Measurements from ENCODE around the gene TRIM63.

TRIM63 gene

GRCh38 chr1:26078286-26079177, 11.1 kb upstream of the TRIM63 start:
- Mint-ChIP-seq H3K9me3 (no peaks in the 10 kb centered on the region), H3K4me3 (no peak overlapping the region), H3K36me3 (no peaks in the 10 kb centered on the region), H3K4me1 (no peaks in the 10 kb centered on the region), H3K27ac (no peak overlapping the region), H3K27me3 (peaks cover 26 to 28% of the 10 kb centered on the region in 2 donors)
- ATAC-seq (replicated peaks) (no peak), DNase-seq (no peak)

- H3K4me3 Mint-ChIP-seq: no peak overlapping the region
- no peaks in the 10 kb centered on the region for H3K36me3 Mint-ChIP-seq
- H3K4me1 Mint-ChIP-seq: no peaks in the 10 kb centered on the region
- no peak overlapping the region for H3K27ac Mint-ChIP-seq
- DNase-seq (no peak), ATAC-seq (replicated peaks) (no peak)
- no peaks in the 10 kb centered on the region for H3K9me3 Mint-ChIP-seq
- H3K27me3 Mint-ChIP-seq: peaks cover 36 to 38% of the 10 kb centered on the region in 2 donors
Measured at GRCh38 chr1:26077524-26077923, 10.1 kb upstream of the TRIM63 start.

- no peak overlapping the region for H3K4me3 Mint-ChIP-seq
- peaks cover 43 to 46% of the 10 kb centered on the region in 2 donors for H3K27me3 Mint-ChIP-seq
- no peak for DNase-seq
- no peak for ATAC-seq (replicated peaks)
- H3K27ac Mint-ChIP-seq: no peak overlapping the region
- no peaks in the 10 kb centered on the region for H3K36me3 Mint-ChIP-seq
- H3K4me1 Mint-ChIP-seq: no peaks in the 10 kb centered on the region
- H3K9me3 Mint-ChIP-seq: no peaks in the 10 kb centered on the region
Measured at GRCh38 chr1:26075421-26076144, 8.2 kb upstream of the TRIM63 start.

- no peak overlapping the region for H3K27ac Mint-ChIP-seq
- H3K4me3 Mint-ChIP-seq: no peak overlapping the region
- ATAC-seq (replicated peaks): no peak
- DNase-seq: no peak
- H3K9me3 Mint-ChIP-seq: no peaks in the 10 kb centered on the region
- peaks cover 49 to 64% of the 10 kb centered on the region in 2 donors for H3K27me3 Mint-ChIP-seq
- H3K36me3 Mint-ChIP-seq: no peaks in the 10 kb centered on the region
- H3K4me1 Mint-ChIP-seq: no peaks in the 10 kb centered on the region
Measured at GRCh38 chr1:26072305-26072704, 4.9 kb upstream of the TRIM63 start.

- Mint-ChIP-seq H3K27me3 (peaks cover 42 to 65% of the 10 kb centered on the region in 2 donors), H3K4me3 (no peak overlapping the region), H3K27ac (no peak overlapping the region), H3K4me1 (no peaks in the 10 kb centered on the region), H3K9me3 (no peaks in the 10 kb centered on the region), H3K36me3 (no peaks in the 10 kb centered on the region)
- no peak for DNase-seq
- ATAC-seq (replicated peaks): no peak
Measured at GRCh38 chr1:26070963-26071342, 3.5 kb upstream of the TRIM63 start.

- peaks cover 36 to 65% of the 10 kb centered on the region in 2 donors for H3K27me3 Mint-ChIP-seq
- H3K4me1 Mint-ChIP-seq: no peaks in the 10 kb centered on the region
- H3K27ac Mint-ChIP-seq: no peak overlapping the region
- ATAC-seq (replicated peaks) (no peak), DNase-seq (no peak)
- no peak overlapping the region for H3K4me3 Mint-ChIP-seq
- no peaks in the 10 kb centered on the region for H3K9me3 Mint-ChIP-seq
- H3K36me3 Mint-ChIP-seq: no peaks in the 10 kb centered on the region
Measured at GRCh38 chr1:26070296-26070962, 3.0 kb upstream of the TRIM63 start.

GRCh38 chr1:26069941-26070295, 2.5 kb upstream of the TRIM63 start:
- no peaks in the 10 kb centered on the region for H3K36me3 Mint-ChIP-seq
- no peak for DNase-seq
- H3K4me1 Mint-ChIP-seq: no peaks in the 10 kb centered on the region
- no peak for ATAC-seq (replicated peaks)
- H3K27me3 Mint-ChIP-seq: peaks cover 35 to 64% of the 10 kb centered on the region in 2 donors
- no peak overlapping the region for H3K4me3 Mint-ChIP-seq
- H3K9me3 Mint-ChIP-seq: no peaks in the 10 kb centered on the region
- H3K27ac Mint-ChIP-seq: no peak overlapping the region

GRCh38 chr1:26066857-26067256, 573 bp downstream of the TRIM63 start:
- Mint-ChIP-seq H3K9me3 (no peaks in the 10 kb centered on the region), H3K27ac (no peak overlapping the region), H3K4me3 (no peak overlapping the region), H3K27me3 (peaks cover 11 to 45% of the 10 kb centered on the region in 2 donors), H3K36me3 (no peaks in the 10 kb centered on the region), H3K4me1 (peaks cover 0 to 2% of the 10 kb centered on the region in 2 donors)
- no peak for ATAC-seq (replicated peaks)
- DNase-seq: no peak

- DNase-seq (no peak), ATAC-seq (replicated peaks) (no peak)
- no peaks in the 10 kb centered on the region for H3K9me3 Mint-ChIP-seq
- H3K27ac Mint-ChIP-seq: no peak overlapping the region
- no peaks in the 10 kb centered on the region for H3K36me3 Mint-ChIP-seq
- H3K4me3 Mint-ChIP-seq: no peak overlapping the region
- H3K27me3 Mint-ChIP-seq: peaks cover 11 to 43% of the 10 kb centered on the region in 2 donors
- peaks cover 0 to 2% of the 10 kb centered on the region in 2 donors for H3K4me1 Mint-ChIP-seq
Measured at GRCh38 chr1:26066160-26066559, 1.3 kb downstream of the TRIM63 start.

- DNase-seq: no peak
- no peaks in the 10 kb centered on the region for H3K36me3 Mint-ChIP-seq
- H3K27me3 Mint-ChIP-seq: peaks cover 19 to 53% of the 10 kb centered on the region in 2 donors
- H3K4me3 Mint-ChIP-seq: no peak overlapping the region
- no peaks in the 10 kb centered on the region for H3K9me3 Mint-ChIP-seq
- H3K27ac Mint-ChIP-seq: no peak overlapping the region
- ATAC-seq (replicated peaks): no peak
- peaks cover 0 to 2% of the 10 kb centered on the region in 2 donors for H3K4me1 Mint-ChIP-seq
Measured at GRCh38 chr1:26064553-26064952, 2.9 kb downstream of the TRIM63 start.

- DNase-seq: no peak
- Mint-ChIP-seq H3K36me3 (no peaks in the 10 kb centered on the region), H3K4me3 (no peak overlapping the region), H3K27ac (no peak overlapping the region), H3K9me3 (no peaks in the 10 kb centered on the region), H3K27me3 (peaks cover 21 to 37% of the 10 kb centered on the region in 2 donors), H3K4me1 (peaks cover 3% of the 10 kb centered on the region in 2 donors)
- ATAC-seq (replicated peaks): no peak
Measured at GRCh38 chr1:26060832-26061574, 6.4 kb downstream of the TRIM63 start.

- Mint-ChIP-seq H3K4me3 (no peak overlapping the region), H3K27ac (no peak overlapping the region), H3K9me3 (no peaks in the 10 kb centered on the region), H3K4me1 (peaks cover 5 to 7% of the 10 kb centered on the region in 2 donors), H3K27me3 (peaks cover 23 to 38% of the 10 kb centered on the region in 2 donors), H3K36me3 (no peaks in the 10 kb centered on the region)
- no peak for DNase-seq
- ATAC-seq (replicated peaks): no peak
Measured at GRCh38 chr1:26059906-26060305, 7.5 kb downstream of the TRIM63 start.

GRCh38 chr1:26058052-26058595, 9.3 kb downstream of the TRIM63 start:
- Mint-ChIP-seq H3K27me3 (peaks cover 34 to 49% of the 10 kb centered on the region in 2 donors), H3K27ac (no peak overlapping the region), H3K4me1 (peaks cover 3 to 7% of the 10 kb centered on the region in 2 donors), H3K9me3 (no peaks in the 10 kb centered on the region), H3K36me3 (no peaks in the 10 kb centered on the region), H3K4me3 (no peak overlapping the region)
- no peak for DNase-seq
- no peak for ATAC-seq (replicated peaks)

- peaks cover 34 to 51% of the 10 kb centered on the region in 2 donors for H3K27me3 Mint-ChIP-seq
- peaks cover 3 to 7% of the 10 kb centered on the region in 2 donors for H3K4me1 Mint-ChIP-seq
- no peaks in the 10 kb centered on the region for H3K36me3 Mint-ChIP-seq
- ATAC-seq (replicated peaks) (no peak), DNase-seq (no peak)
- no peaks in the 10 kb centered on the region for H3K9me3 Mint-ChIP-seq
- no peak overlapping the region for H3K27ac Mint-ChIP-seq
- no peak overlapping the region for H3K4me3 Mint-ChIP-seq
Measured at GRCh38 chr1:26057189-26057588, 10.2 kb downstream of the TRIM63 start.

All from stimulated activated naive B cell treated with anti-CD40 and anti-IgM and Interleukin-4, amounts not matched to agents 10 μg/mL and 1 μg/mL and 100 μg/mL, for 72 hours (primary cell).